H9 (cell line): ENCODE results near the gene ZNF683. TPM values are rescaled to one million over a fixed set of nuclear protein-coding genes. Genes with fewer than 3 reads are reported as not detected.

ENCODE experiments used
- DNase-seq: peaks from one replicate; pipeline ENCODE4 v3.0.0-alpha.2; 2017
- H2AFZ ChIP-seq: one replicate; pipeline ENCODE4 v1.6.1; 2013; ENCODE audit warnings: mild to moderate bottlenecking, low read length, control low read depth, moderate library complexity
- H2AK5ac ChIP-seq: 2 replicates; pipeline ENCODE4 v1.6.1; 2013; ENCODE audit warnings: low read length, control low read depth, mixed read lengths; ENCODE audit not compliant: insufficient read length
- H2BK120ac ChIP-seq: one replicate; pipeline ENCODE4 v1.6.1; 2013; ENCODE audit warnings: low read depth, mild to moderate bottlenecking, low read length, control low read depth, inconsistent platforms; ENCODE audit not compliant: poor library complexity, severe bottlenecking
- H2BK12ac ChIP-seq: 2 replicates; pipeline ENCODE4 v1.6.1; 2013; ENCODE audit warnings: low read length, control low read depth, mixed read lengths, low read depth; ENCODE audit not compliant: insufficient read length
- H2BK15ac ChIP-seq: 2 replicates; pipeline ENCODE4 v1.6.1; 2013; ENCODE audit warnings: low read depth, low read length, control low read depth
- H2BK20ac ChIP-seq: one replicate; pipeline ENCODE4 v1.6.1; 2013; ENCODE audit warnings: low read depth, mild to moderate bottlenecking, low read length, control low read depth, inconsistent platforms; ENCODE audit not compliant: poor library complexity, severe bottlenecking
- H2BK5ac ChIP-seq: 2 replicates; pipeline ENCODE4 v1.6.1; 2013; ENCODE audit warnings: low read length, control low read depth, mixed read lengths; ENCODE audit not compliant: insufficient read length
- H3K14ac ChIP-seq: 2 replicates; pipeline ENCODE4 v1.6.1; 2013; ENCODE audit warnings: low read length, control low read depth; ENCODE audit not compliant: insufficient read depth
- H3K18ac ChIP-seq: 2 replicates; pipeline ENCODE4 v1.6.1; 2013; ENCODE audit warnings: low read depth, mild to moderate bottlenecking, mixed read lengths, low read length, control low read depth; ENCODE audit not compliant: insufficient read length
- H3K23ac ChIP-seq: 2 replicates; pipeline ENCODE4 v1.6.1; 2013; ENCODE audit warnings: low read length, control low read depth, mixed read lengths, low read depth; ENCODE audit not compliant: insufficient read length
- H3K23me2 ChIP-seq: 2 replicates; pipeline ENCODE4 v1.6.1; 2013; ENCODE audit warnings: low read depth, mild to moderate bottlenecking, mixed read lengths, low read length, control low read depth; ENCODE audit not compliant: insufficient read length, poor library complexity, severe bottlenecking
- H3K27ac ChIP-seq: 2 replicates; pipeline ENCODE4 v1.5.1; 2013; ENCODE audit warnings: low read length, control low read depth, mixed read lengths, low read depth; ENCODE audit not compliant: insufficient read length
- H3K27me3 ChIP-seq: 2 replicates; pipeline ENCODE4 v1.6.1; 2013; ENCODE audit warnings: low read length, control low read depth, inconsistent platforms; ENCODE audit not compliant: insufficient read depth
- H3K4ac ChIP-seq: 2 replicates; pipeline ENCODE4 v1.6.1; 2013; ENCODE audit warnings: low read depth, mild to moderate bottlenecking, control low read depth, inconsistent platforms, low read length, moderate library complexity
- H3K4me1 ChIP-seq: 2 replicates; pipeline ENCODE4 v1.6.1; 2013; ENCODE audit warnings: low read length, control low read depth, inconsistent platforms; ENCODE audit not compliant: insufficient read depth
- H3K4me2 ChIP-seq: 2 replicates; pipeline ENCODE4 v1.6.1; 2013; ENCODE audit warnings: low read length, control low read depth, mixed read lengths; ENCODE audit not compliant: insufficient read length, insufficient read depth
- H3K56ac ChIP-seq: 2 replicates; pipeline ENCODE4 v1.6.1; 2013; ENCODE audit warnings: low read depth, mild to moderate bottlenecking, mixed read lengths, low read length, control low read depth; ENCODE audit not compliant: insufficient read length
- H3K79me1 ChIP-seq: 2 replicates; pipeline ENCODE4 v1.6.1; 2013; ENCODE audit warnings: low read depth, mild to moderate bottlenecking, moderate library complexity, low read length, control low read depth, inconsistent platforms; ENCODE audit not compliant: insufficient read depth, poor library complexity, severe bottlenecking
- H3K79me2 ChIP-seq: 2 replicates; pipeline ENCODE4 v1.6.1; 2013; ENCODE audit warnings: low read length, control low read depth, inconsistent platforms; ENCODE audit not compliant: insufficient read depth
- H3K9ac ChIP-seq: 2 replicates; pipeline ENCODE4 v1.6.1; 2013; ENCODE audit warnings: low read length, control low read depth, mixed read lengths; ENCODE audit not compliant: insufficient read length; ENCODE audit errors: extremely low read depth
- H3K9me3 ChIP-seq: one replicate; pipeline ENCODE4 v1.6.1; 2013; ENCODE audit warnings: low read depth, low read length, inconsistent platforms; ENCODE audit not compliant: control insufficient read depth
- H3T11ph ChIP-seq: one replicate; pipeline ENCODE4 v1.6.1; 2013; ENCODE audit warnings: mild to moderate bottlenecking, low read length, control low read depth, inconsistent platforms
- H4K20me1 ChIP-seq: one replicate; pipeline ENCODE4 v1.6.1; 2013; ENCODE audit not compliant: control insufficient read depth, insufficient read length, insufficient read depth
- H4K5ac ChIP-seq: 2 replicates; pipeline ENCODE4 v1.6.1; 2013; ENCODE audit warnings: low read depth, mild to moderate bottlenecking, mixed read lengths, low read length, control low read depth; ENCODE audit not compliant: insufficient read length
- H4K8ac ChIP-seq: replicated peaks from 2 replicates; pipeline ENCODE4 v1.6.1; 2013; ENCODE audit warnings: low read length, control low read depth, mixed read lengths, low read depth; ENCODE audit not compliant: insufficient read length
- H4K91ac ChIP-seq: 2 replicates; pipeline ENCODE4 v1.6.1; 2013; ENCODE audit warnings: low read depth, mild to moderate bottlenecking, moderate library complexity, mixed read lengths, low read length, control low read depth; ENCODE audit not compliant: insufficient read length
- H3K27ac Mint-ChIP-seq, 3 experiments: 2 replicates in 2 of 3; 3 replicates in 1 of 3; pipeline ENCODE4 v1.8.0; 2020 to 2021; ENCODE audit warnings: mixed read lengths in 3 of 3, mild to moderate bottlenecking in 1 of 3, moderate library complexity in 1 of 3
- H3K27me3 Mint-ChIP-seq: 2 replicates; pipeline ENCODE4 v1.8.0; 2021; ENCODE audit warnings: low read depth, mild to moderate bottlenecking, moderate library complexity, mixed read lengths
- H3K36me3 Mint-ChIP-seq, 3 experiments: 2 replicates in 2 of 3; 3 replicates in 1 of 3; pipeline ENCODE4 v1.8.0; 2020 to 2021; ENCODE audit warnings: low read depth in 3 of 3, mixed read lengths in 3 of 3; ENCODE audit not compliant: insufficient read depth in 1 of 3
- H3K4me1 Mint-ChIP-seq, 2 experiments: 2 replicates each; pipeline ENCODE4 v1.8.0; 2020; ENCODE audit warnings: mixed read lengths in 2 of 2
- H3K4me3 Mint-ChIP-seq, 2 experiments: 2 replicates in 1 of 2; 3 replicates in 1 of 2; pipeline ENCODE4 v1.8.0; 2020 to 2021; ENCODE audit warnings: mild to moderate bottlenecking in 2 of 2, mixed read lengths in 2 of 2, moderate library complexity in 1 of 2
- H3K9me3 Mint-ChIP-seq, 2 experiments: 2 replicates in 1 of 2; 3 replicates in 1 of 2; pipeline ENCODE4 v1.8.0; 2020; ENCODE audit warnings: mild to moderate bottlenecking in 2 of 2, mixed read lengths in 2 of 2, moderate library complexity in 1 of 2
- CTCF ChIP-seq: fragments of 200-600 bp; sonication (generic); conservative IDR thresholded peaks from 3 replicates; pipeline ENCODE4 v1.8.0; 2021; ENCODE audit warnings: antibody characterized with exemption, mild to moderate bottlenecking
- WGBS: extraction: QIAGEN DNeasy Blood & Tissue Kit; methylation state at CpG from one replicate; pipeline ENCODE4 v1.1.7; 2013; ENCODE audit warnings: missing lambda C conversion rate, low lambda C conversion rate, mixed read lengths; ENCODE audit not compliant: insufficient read length; ENCODE audit errors: extremely low coverage; 5-methylcytosine and 5-hydroxymethylcytosine counted together
- total RNA-seq: library from RNA; stranded (reverse); gene quantifications from 2 replicates; pipeline ENCODE4 v1.2.1, GENCODE V29; 2021

ZNF683 gene
- total RNA-seq, 1 experiment from 2014 or later, result not detected

GRCh38 chr1:26320896-26321295 lies 51.7 kb downstream of the ZNF683 start:
- no peak overlapping the region for H3T11ph ChIP-seq
- H3K27ac Mint-ChIP-seq, result no peak overlapping the region
- no peaks in the 10 kb centered on the region for H3K27me3 Mint-ChIP-seq
- no peak overlapping the region for H3K4me2 ChIP-seq
- no peak overlapping the region for H3K27ac ChIP-seq
- TF ChIP-seq CTCF, result no peak
- no peaks in the 10 kb centered on the region for H3K79me2 ChIP-seq
- H2BK20ac ChIP-seq, result no peak overlapping the region
- no peak overlapping the region for H3K9ac ChIP-seq
- H2AK5ac ChIP-seq, result no peak overlapping the region
- H3K4ac ChIP-seq, result no peak overlapping the region
- no peaks in the 10 kb centered on the region for H3K23me2 ChIP-seq
- no peak overlapping the region for H2BK12ac ChIP-seq
- no peak overlapping the region for H4K91ac ChIP-seq
- no CpG with 5 or more reads among the region's 2 CpGs for WGBS
- no peak overlapping the region for H3K18ac ChIP-seq
- no peak overlapping the region for H2BK15ac ChIP-seq
- no peaks in the 10 kb centered on the region for H3K27me3 ChIP-seq
- no peak for DNase-seq
- H2BK5ac ChIP-seq, result no peak overlapping the region
- H3K9me3 Mint-ChIP-seq, result no peaks in the 10 kb centered on the region
- H3K4me1 ChIP-seq, result no peaks in the 10 kb centered on the region
- no peak overlapping the region for H4K8ac ChIP-seq
- no peaks in the 10 kb centered on the region for H3K79me1 ChIP-seq
- H3K14ac ChIP-seq, result no peak overlapping the region
- H3K4me3 Mint-ChIP-seq, result no peak overlapping the region
- no peak overlapping the region for H2BK120ac ChIP-seq
- no peak overlapping the region for H4K5ac ChIP-seq
- peaks cover 16 to 46% (median 32%) of the 10 kb centered on the region in 3 experiments; a peak in 6 of 7 replicates for H3K36me3 Mint-ChIP-seq
- no peak overlapping the region for H3K56ac ChIP-seq
- H4K20me1 ChIP-seq, result no peaks in the 10 kb centered on the region
- no peaks in the 10 kb centered on the region for H3K9me3 ChIP-seq
- H3K23ac ChIP-seq, result no peak overlapping the region
- peaks cover 29 to 40% of the 10 kb centered on the region in 2 experiments for H3K4me1 Mint-ChIP-seq
- H2AFZ ChIP-seq, result no peak overlapping the region
